Loucy (cell line): ENCODE data around the gene CNKSR3.

ENCODE experiments used
- H2AFZ ChIP-seq: fragments of 200-600 bp; sonication (generic); 2 replicates; pipeline ENCODE4 v1.6.0; 2016; ENCODE audit warnings: antibody characterized with exemption, mild to moderate bottlenecking, low read length, moderate library complexity
- H3F3A ChIP-seq: fragments of 200-600 bp; 2 replicates; pipeline ENCODE4 v1.6.0; 2016; ENCODE audit warnings: antibody characterized with exemption, low read depth, mild to moderate bottlenecking
- H3K27me3 ChIP-seq: fragments of 200-600 bp; sonication (generic); 2 replicates; pipeline ENCODE4 v1.6.1; 2014; ENCODE audit warnings: low read length, mild to moderate bottlenecking; ENCODE audit not compliant: insufficient read depth, poor library complexity, severe bottlenecking
- H3K36me3 ChIP-seq: fragments of 200-600 bp; sonication (generic); 2 replicates; pipeline ENCODE4 v1.6.1; 2016; ENCODE audit warnings: low read length; ENCODE audit not compliant: insufficient read depth
- H3K4me1 ChIP-seq: fragments of 200-600 bp; sonication (generic); 2 replicates; pipeline ENCODE4 v1.5.1; 2014; ENCODE audit warnings: low read length, mild to moderate bottlenecking; ENCODE audit not compliant: insufficient read depth, poor library complexity, severe bottlenecking
- H3K4me2 ChIP-seq: fragments of 200-600 bp; sonication (generic); 2 replicates; pipeline ENCODE4 v1.6.0; 2014; ENCODE audit warnings: antibody characterized with exemption, low read length, low read depth, mild to moderate bottlenecking; ENCODE audit not compliant: poor library complexity, severe bottlenecking
- H3K4me3 ChIP-seq: fragments of 200-600 bp; sonication (generic); 2 replicates; pipeline ENCODE4 v1.5.1; 2014; ENCODE audit warnings: low read length, mild to moderate bottlenecking, mixed read lengths; ENCODE audit not compliant: poor library complexity, severe bottlenecking
- H3K79me2 ChIP-seq: fragments of 200-600 bp; sonication (generic); 2 replicates; pipeline ENCODE4 v1.6.1; 2014; ENCODE audit warnings: low read length; ENCODE audit not compliant: insufficient read depth
- H3K9ac ChIP-seq: fragments of 200-600 bp; sonication (generic); 2 replicates; pipeline ENCODE4 v1.6.0; 2014; ENCODE audit warnings: mild to moderate bottlenecking, low read depth, low read length, moderate library complexity; ENCODE audit not compliant: poor library complexity, severe bottlenecking
- H3K9me2 ChIP-seq: fragments of 200-600 bp; sonication (generic); replicated peaks from 2 replicates; pipeline ENCODE4 v1.6.1; 2016; ENCODE audit warnings: low read depth, low read length, mixed read lengths
- H3K9me3 ChIP-seq: fragments of 200-600 bp; sonication (generic); 2 replicates; pipeline ENCODE4 v1.6.1; 2014; ENCODE audit warnings: mild to moderate bottlenecking, antibody characterized with exemption, low read length, low read depth; ENCODE audit not compliant: insufficient read depth
- H4K20me1 ChIP-seq: fragments of 200-600 bp; sonication (generic); 2 replicates; pipeline ENCODE4 v1.6.0; 2014; ENCODE audit warnings: antibody characterized with exemption, low read length, mild to moderate bottlenecking; ENCODE audit not compliant: insufficient read depth, poor library complexity, severe bottlenecking
- CTCF ChIP-seq: fragments of 200-600 bp; sonication (generic); conservative IDR thresholded peaks from 2 replicates; pipeline ENCODE4 v1.5.1; 2014; ENCODE audit warnings: mild to moderate bottlenecking, antibody characterized with exemption, low read length
- EZH2phosphoT487 ChIP-seq: fragments of 200-600 bp; IDR thresholded peaks from 2 replicates; pipeline ENCODE4 v1.6.1; 2018; ENCODE audit warnings: antibody characterized with exemption, mild to moderate bottlenecking, moderate library complexity, borderline replicate concordance

Gene CNKSR3

GRCh38 chr6:154499855-154500589, 10.5 kb downstream of the CNKSR3 start:
- H3K4me2 ChIP-seq = no peak overlapping the region
- H3K9me3 ChIP-seq = no peaks in the 10 kb centered on the region
- H3K9ac ChIP-seq = no peak overlapping the region
- H3K79me2 ChIP-seq = no peaks in the 10 kb centered on the region
- no peaks in the 10 kb centered on the region for H3K4me1 ChIP-seq
- H3K27me3 ChIP-seq = no peaks in the 10 kb centered on the region
- H2AFZ ChIP-seq = no peak overlapping the region
- H3F3A ChIP-seq = no peaks in the 10 kb centered on the region
- H4K20me1 ChIP-seq = no peaks in the 10 kb centered on the region
- no peaks in the 10 kb centered on the region for H3K9me2 ChIP-seq
- TF ChIP-seq EZH2phosphoT487 (no peak), CTCF (no peak)
- H3K4me3 ChIP-seq = no peak overlapping the region
- no peaks in the 10 kb centered on the region for H3K36me3 ChIP-seq

- Histone ChIP-seq H4K20me1 (no peaks in the 10 kb centered on the region), H2AFZ (no peak overlapping the region), H3K9me3 (no peaks in the 10 kb centered on the region), H3K27me3 (no peaks in the 10 kb centered on the region), H3K4me3 (no peak overlapping the region), H3K4me1 (no peaks in the 10 kb centered on the region), H3K9ac (no peak overlapping the region), H3K9me2 (no peaks in the 10 kb centered on the region), H3K79me2 (no peaks in the 10 kb centered on the region), H3K4me2 (no peak overlapping the region), H3F3A (no peaks in the 10 kb centered on the region), H3K36me3 (no peaks in the 10 kb centered on the region)
- TF ChIP-seq EZH2phosphoT487 = no peak
- TF ChIP-seq CTCF = no peak
These were observed 12.0 kb downstream of the CNKSR3 start for GRCh38 chr6:154498340-154498934.

- no peaks in the 10 kb centered on the region for H3K9me2 ChIP-seq
These were observed 13.5 kb downstream of the CNKSR3 start for GRCh38 chr6:154496793-154497517.

More at GRCh38 chr6:154496793-154497517, 13.5 kb downstream of the CNKSR3 start:
- Histone ChIP-seq H3K4me1 (no peaks in the 10 kb centered on the region), H3K79me2 (no peaks in the 10 kb centered on the region), H3K9ac (no peak overlapping the region), H3F3A (no peaks in the 10 kb centered on the region), H3K27me3 (no peaks in the 10 kb centered on the region), H3K4me2 (no peak overlapping the region), H3K4me3 (no peak overlapping the region), H3K9me3 (no peaks in the 10 kb centered on the region), H3K36me3 (no peaks in the 10 kb centered on the region), H2AFZ (no peak overlapping the region), H4K20me1 (no peaks in the 10 kb centered on the region)
- no peak for TF ChIP-seq EZH2phosphoT487
- TF ChIP-seq CTCF = no peak
